HepG2 (cell line): ENCODE data around the gene APRT. TPM values are rescaled to one million over a fixed set of nuclear protein-coding genes. Genes with fewer than 3 reads are reported as not detected.

Source experiments
- ARID5B ChIP-seq: IDR thresholded peaks from 2 replicates; pipeline ENCODE4 v1.4.0; 2020; ENCODE audit warnings: mild to moderate bottlenecking, missing genetic modification reagents
- DDIT3 ChIP-seq: sonication (generic); formaldehyde crosslinking; IDR thresholded peaks from 2 replicates; pipeline ENCODE4 v1.4.0; 2020; ENCODE audit warnings: mild to moderate bottlenecking, missing genetic modification reagents
- E2F5 ChIP-seq: sonication (generic); formaldehyde crosslinking; conservative IDR thresholded peaks from 2 replicates; pipeline ENCODE4 v1.4.0; 2020; ENCODE audit warnings: missing genetic modification reagents
- FOXJ3 ChIP-seq: sonication (generic); formaldehyde crosslinking; IDR thresholded peaks from 2 replicates; pipeline ENCODE4 v1.4.0; 2020; ENCODE audit warnings: missing genetic modification reagents, mild to moderate bottlenecking, borderline replicate concordance
- GLI4 ChIP-seq: sonication (generic); formaldehyde crosslinking; IDR thresholded peaks from 2 replicates; pipeline ENCODE4 v1.5.1; 2020; ENCODE audit warnings: missing genetic modification reagents, mild to moderate bottlenecking, moderate library complexity, borderline replicate concordance
- HHEX ChIP-seq: IDR thresholded peaks from 2 replicates; pipeline ENCODE4 v1.6.1; 2016; ENCODE audit warnings: control low read depth
- HIVEP1 ChIP-seq: sonication (generic); formaldehyde crosslinking; IDR thresholded peaks from 2 replicates; pipeline ENCODE4 v1.4.0; 2020; ENCODE audit warnings: mild to moderate bottlenecking, missing genetic modification reagents
- KMT2A ChIP-seq: sonication (generic); formaldehyde crosslinking; IDR thresholded peaks from 2 replicates; pipeline ENCODE4 v1.4.0; 2020; ENCODE audit warnings: missing genetic modification reagents
- PRDM4 ChIP-seq: sonication (generic); formaldehyde crosslinking; IDR thresholded peaks from 2 replicates; pipeline ENCODE4 v1.9.0; 2021; ENCODE audit warnings: missing genetic modification reagents, borderline replicate concordance
- SIX4 ChIP-seq: sonication (generic); formaldehyde crosslinking; IDR thresholded peaks from 2 replicates; pipeline ENCODE4 v1.4.0; 2020; ENCODE audit warnings: missing genetic modification reagents
- STAG1 ChIP-seq: sonication (generic); formaldehyde crosslinking; IDR thresholded peaks from 2 replicates; pipeline ENCODE4 v1.4.0; 2020; ENCODE audit warnings: missing genetic modification reagents
- TEAD3 ChIP-seq: optimal IDR thresholded peaks from 2 replicates; pipeline ENCODE3; 2016; ENCODE audit warnings: borderline replicate concordance
- ZBTB14 ChIP-seq: sonication (generic); formaldehyde crosslinking; IDR thresholded peaks from 2 replicates; pipeline ENCODE4 v1.4.0; 2020; ENCODE audit warnings: missing genetic modification reagents
- ZBTB43 ChIP-seq: sonication (generic); formaldehyde crosslinking; conservative IDR thresholded peaks from 2 replicates; pipeline ENCODE4 v1.4.0; 2020; ENCODE audit warnings: missing genetic modification reagents
- ZBTB8A ChIP-seq: sonication (generic); formaldehyde crosslinking; IDR thresholded peaks from 2 replicates; pipeline ENCODE4 v1.4.0; 2020; ENCODE audit warnings: mild to moderate bottlenecking, low read depth, missing genetic modification reagents, borderline replicate concordance
- ZFP1 ChIP-seq: IDR thresholded peaks from 2 replicates; pipeline ENCODE4 v1.6.1; 2016
- ZNF260 ChIP-seq: sonication (generic); formaldehyde crosslinking; IDR thresholded peaks from 2 replicates; pipeline ENCODE4 v1.4.0; 2020; ENCODE audit warnings: missing genetic modification reagents, low read depth, mild to moderate bottlenecking, borderline replicate concordance
- ZNF598 ChIP-seq: sonication (generic); formaldehyde crosslinking; IDR thresholded peaks from 2 replicates; pipeline ENCODE4 v1.5.1; 2020; ENCODE audit warnings: mild to moderate bottlenecking, missing genetic modification reagents, borderline replicate concordance
- ZNF772 ChIP-seq: sonication (generic); formaldehyde crosslinking; IDR thresholded peaks from 2 replicates; pipeline ENCODE4 v1.5.0; 2020; ENCODE audit warnings: mild to moderate bottlenecking, missing genetic modification reagents
- polyA plus RNA-seq, 8 experiments: library from polyadenylated mRNA; depleted of rRNA in 3 of 8; stranded (reverse) in 7 of 8; unstranded in 1 of 8; fragments of >200 nt; fragmentation: Illumina TruSeq in 4 of 8; extraction: Trizol in 4 of 8; gene quantifications; 2 replicates each; pipeline versions ENCODE4 v1.2.1 to v1.2.3, GENCODE V29; 2011 to 2016; ENCODE audit warnings: low read depth in 4 of 8, missing spikeins in 1 of 8, mixed read lengths in 1 of 8; ENCODE audit not compliant: insufficient read depth in 1 of 8
- total RNA-seq, 5 experiments: library from RNA; depleted of rRNA; stranded (reverse); fragments of >200 nt; fragmentation: Illumina TruSeq; extraction: Trizol; gene quantifications; 2 replicates each; pipeline ENCODE4 v1.2.3, GENCODE V29; 2016; ENCODE audit warnings: low read depth in 1 of 5

The APRT gene
- total and polyA plus RNA-seq, 2 of the 13 experiments (the other 11 are each of a cell fraction or from before 2014, with no cell fraction given): 155 to 242 TPM

GRCh38 chr16:88811769-88812512, at the start of gene APRT (continued):
- TF ChIP-seq ZBTB43 (CRISPR knock-in tag): no peak
- peak; percentile 95 for TF ChIP-seq ZNF598 (CRISPR knock-in tag)
- 0 out of 2 replicates have a peak, but pooled peaks have one; percentile 39 for TF ChIP-seq DDIT3
- TF ChIP-seq TEAD3 (CRISPR knock-in tag): peak; percentile 93
- TF ChIP-seq HIVEP1 (CRISPR knock-in tag): no peak; the same call in none of the 2 replicates
- TF ChIP-seq HHEX (CRISPR knock-in tag): no peak
- TF ChIP-seq ZBTB14 (CRISPR knock-in tag): peak; percentile 46; the same call in 1 of the 2 replicates
- no peak for TF ChIP-seq PRDM4
- TF ChIP-seq ZFP1 (CRISPR knock-in tag): no peak
- peak; percentile 98 for TF ChIP-seq GLI4
- TF ChIP-seq KMT2A (CRISPR knock-in tag): no peak; the same call in none of the 2 replicates
- TF ChIP-seq STAG1 (CRISPR knock-in tag): peak; percentile 67
- TF ChIP-seq FOXJ3 (CRISPR knock-in tag): no peak
- TF ChIP-seq ZBTB8A (CRISPR knock-in tag): peak; percentile 42; the same call in 1 of the 2 replicates
- peak; percentile 26; the same call in 1 of the 2 replicates for TF ChIP-seq ARID5B (CRISPR knock-in tag)
- TF ChIP-seq SIX4 (CRISPR knock-in tag): peak; percentile 35; the same call in 1 of the 2 replicates
- peak; percentile 28; the same call in 1 of the 2 replicates for TF ChIP-seq ZNF772 (CRISPR knock-in tag)
- 0 out of 2 replicates have a peak, but pooled peaks have one; percentile 47 for TF ChIP-seq ZNF260 (CRISPR knock-in tag)
- peak; percentile 15 for TF ChIP-seq E2F5
